Measurements from ENCODE around the gene MARCKS.

DNA sequence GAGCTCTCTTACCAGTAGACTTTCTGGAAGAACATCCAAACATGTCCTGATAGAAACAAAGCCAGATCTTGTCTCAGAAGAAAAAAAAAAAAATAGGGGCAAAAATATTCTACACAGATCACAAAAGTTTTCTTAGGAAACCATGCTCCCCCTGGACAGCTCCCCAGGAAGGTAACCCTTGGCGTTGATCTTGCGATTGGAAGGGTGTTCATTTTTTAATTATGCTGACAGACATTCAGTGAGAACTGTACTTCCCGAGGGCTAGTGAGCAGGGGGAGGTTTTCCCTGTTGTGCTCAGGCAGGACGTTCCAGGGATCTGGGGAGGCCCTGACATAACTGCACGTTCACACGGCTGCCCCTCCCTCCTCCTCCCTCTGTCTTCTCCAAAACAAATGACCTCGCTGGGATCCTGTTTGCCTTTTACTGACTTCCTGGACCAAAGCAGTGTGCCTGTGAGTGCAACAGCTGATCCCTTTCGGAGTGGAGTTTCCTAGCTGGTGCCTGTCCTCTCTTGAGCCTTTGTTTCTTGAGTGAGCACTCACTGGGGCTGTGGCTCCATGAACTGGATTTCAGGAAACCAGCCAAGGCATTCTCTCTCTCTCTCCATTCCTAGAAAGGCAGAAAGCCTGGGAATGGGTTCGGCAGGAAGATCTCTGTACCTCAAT lies 46.7 kb downstream of the MARCKS start:
- TF ChIP-seq POLR2A (IDR thresholded peaks at IDR 0.05; ENCODE audit: low read length) (no peak), GATA1 (IDR thresholded peaks at IDR 0.05; ENCODE audit: low read depth, low read length) (no peak)
